ENCODE results near the gene TNPO1. TPM values are rescaled to one million over a fixed set of nuclear protein-coding genes. Genes with fewer than 3 reads are reported as not detected.

TNPO1 gene
- total RNA-seq, 3 donors from 2014 or later (not counting 1 experiment from before 2014, with no cell fraction given): 64.9 to 98.3 (median 97.6) TPM

GRCh38 chr5:72776684-72777083 is 39.8 kb upstream of the TNPO1 start:
- TF ChIP-seq CTCF (IDR thresholded peaks at IDR 0.05): no peak
- Histone ChIP-seq H3K36me3 (ENCODE audit: control insufficient read depth, insufficient read depth, low read length) (no peaks in the 10 kb centered on the region), H3K27me3 (ENCODE audit: control insufficient read depth, insufficient read depth, low read length) (no peaks in the 10 kb centered on the region), H3K4me3 (ENCODE audit: low read length) (no peak overlapping the region), H3K27ac (ENCODE audit: low read length) (no peak overlapping the region), H3K9me3 (ENCODE audit: control insufficient read depth, insufficient read depth, low read length) (no peaks in the 10 kb centered on the region), H3K4me1 (ENCODE audit: control insufficient read depth, insufficient read depth, low read length) (no peaks in the 10 kb centered on the region)
- intact Hi-C loops (cut with micrococcal nuclease): no loop called here
- ATAC-seq (no peak), DNase-seq (no peak)
- Mint-ChIP-seq H3K9me3 (peaks cover 16 to 26% of the 10 kb centered on the region in 2 donors), H3K4me3 (no peak overlapping the region), H3K27me3 (ENCODE audit: low read depth in 2 of 2) (peaks cover 25 to 32% of the 10 kb centered on the region in 2 donors), H3K27ac (no peak overlapping the region), H3K4me1 (no peaks in the 10 kb centered on the region), H3K36me3 (peaks cover 29% of the 10 kb centered on the region)
- 85% methylated on average over 1 of the region's 1 CpG for WGBS (ENCODE audit: insufficient coverage)

GRCh38 chr5:72779520-72779919 is 36.9 kb upstream of the TNPO1 start:
- Histone ChIP-seq H3K9me3 (ENCODE audit: control insufficient read depth, insufficient read depth, low read length) (no peaks in the 10 kb centered on the region), H3K27me3 (ENCODE audit: control insufficient read depth, insufficient read depth, low read length) (no peaks in the 10 kb centered on the region), H3K4me1 (ENCODE audit: control insufficient read depth, insufficient read depth, low read length) (no peaks in the 10 kb centered on the region), H3K27ac (ENCODE audit: low read length) (no peak overlapping the region), H3K36me3 (ENCODE audit: control insufficient read depth, insufficient read depth, low read length) (no peaks in the 10 kb centered on the region), H3K4me3 (ENCODE audit: low read length) (no peak overlapping the region)
- Mint-ChIP-seq H3K4me1 (no peaks in the 10 kb centered on the region), H3K27me3 (ENCODE audit: low read depth in 2 of 2) (peaks cover 25 to 32% of the 10 kb centered on the region in 2 donors), H3K4me3 (no peak overlapping the region), H3K9me3 (peaks cover 16 to 26% of the 10 kb centered on the region in 2 donors), H3K27ac (no peak overlapping the region), H3K36me3 (peaks cover 29% of the 10 kb centered on the region)
- WGBS (ENCODE audit: insufficient coverage): 63% methylated on average over 2 of the region's 2 CpGs
- intact Hi-C loops (cut with micrococcal nuclease): no loop called here
- TF ChIP-seq CTCF (IDR thresholded peaks at IDR 0.05): no peak
- ATAC-seq (no peak), DNase-seq (no peak)

- H3K36me3 Mint-ChIP-seq: peaks cover 12% of the 10 kb centered on the region
- intact Hi-C loops (cut with micrococcal nuclease): no loop called here
- DNase-seq: no peak
- no peak overlapping the region for H3K27ac ChIP-seq (ENCODE audit: low read length)
- H3K4me3 ChIP-seq (ENCODE audit: low read length): no peak overlapping the region
- no peak for TF ChIP-seq CTCF (IDR thresholded peaks at IDR 0.05)
- H3K4me1 Mint-ChIP-seq: no peaks in the 10 kb centered on the region
- H3K27ac Mint-ChIP-seq: no peak overlapping the region
- peaks cover 5 to 8% of the 10 kb centered on the region in 2 donors for H3K9me3 Mint-ChIP-seq
- peaks cover 10 to 11% of the 10 kb centered on the region in 2 donors for H3K27me3 Mint-ChIP-seq (ENCODE audit: low read depth in 2 of 2)
- WGBS (ENCODE audit: insufficient coverage): 60% methylated on average over 1 of the region's 1 CpG
- no peak for ATAC-seq
- H3K9me3 ChIP-seq (ENCODE audit: control insufficient read depth, insufficient read depth, low read length): no peaks in the 10 kb centered on the region
- H3K27me3 ChIP-seq (ENCODE audit: control insufficient read depth, insufficient read depth, low read length): peaks cover 2% of the 10 kb centered on the region
- no peaks in the 10 kb centered on the region for H3K36me3 ChIP-seq (ENCODE audit: control insufficient read depth, insufficient read depth, low read length)
- no peak overlapping the region for H3K4me3 Mint-ChIP-seq
- no peaks in the 10 kb centered on the region for H3K4me1 ChIP-seq (ENCODE audit: control insufficient read depth, insufficient read depth, low read length)
Measured at GRCh38 chr5:72783354-72783753, 33.1 kb upstream of the TNPO1 start.

- WGBS (ENCODE audit: insufficient coverage): no CpG with 5 or more reads among the region's 1 CpG
- peaks cover 10% of the 10 kb centered on the region for H3K36me3 Mint-ChIP-seq
- no peaks in the 10 kb centered on the region for H3K36me3 ChIP-seq (ENCODE audit: control insufficient read depth, insufficient read depth, low read length)
- no peak overlapping the region for H3K27ac ChIP-seq (ENCODE audit: low read length)
- H3K4me3 Mint-ChIP-seq: no peak overlapping the region
- ATAC-seq (no peak), DNase-seq (no peak)
- no peaks in the 10 kb centered on the region for H3K4me1 ChIP-seq (ENCODE audit: control insufficient read depth, insufficient read depth, low read length)
- H3K27me3 ChIP-seq (ENCODE audit: control insufficient read depth, insufficient read depth, low read length): peaks cover 2% of the 10 kb centered on the region
- no peak overlapping the region for H3K27ac Mint-ChIP-seq
- no peaks in the 10 kb centered on the region for H3K9me3 ChIP-seq (ENCODE audit: control insufficient read depth, insufficient read depth, low read length)
- intact Hi-C loops (cut with micrococcal nuclease): no loop called here
- H3K27me3 Mint-ChIP-seq (ENCODE audit: low read depth in 2 of 2): peaks cover 8 to 16% of the 10 kb centered on the region in 2 donors
- peaks cover 2 to 3% of the 10 kb centered on the region in 2 donors for H3K9me3 Mint-ChIP-seq
- H3K4me1 Mint-ChIP-seq: no peaks in the 10 kb centered on the region
- H3K4me3 ChIP-seq (ENCODE audit: low read length): no peak overlapping the region
- no peak for TF ChIP-seq CTCF (IDR thresholded peaks at IDR 0.05)
Measured at GRCh38 chr5:72784129-72784528, 32.3 kb upstream of the TNPO1 start.

All from natural killer cell (primary cell).